GM12875 (cell line): ENCODE results near the gene DGKQ.

ENCODE experiments used
- H3K4me3 ChIP-seq: one replicate; pipeline ENCODE4 v1.5.1; 2011; ENCODE audit warnings: low read depth, low read length, control low read depth
- CTCF ChIP-seq: IDR thresholded peaks from 2 replicates; pipeline ENCODE4 v1.5.1; 2011; ENCODE audit warnings: low read depth, mild to moderate bottlenecking, control low read depth, inconsistent platforms, low read length, moderate library complexity, borderline replicate concordance; ENCODE audit not compliant: insufficient read depth

DGKQ gene

GRCh38 chr4:1018147-1019020, 45.0 kb upstream of the DGKQ start:
- H3K4me3 ChIP-seq = no peak overlapping the region
- no peak for TF ChIP-seq CTCF

- H3K4me3 ChIP-seq = no peak overlapping the region
- no peak for TF ChIP-seq CTCF
These were observed 44.3 kb upstream of the DGKQ start for GRCh38 chr4:1017706-1018105.

GRCh38 chr4:1017211-1017610, 43.8 kb upstream of the DGKQ start:
- no peak for TF ChIP-seq CTCF
- no peak overlapping the region for H3K4me3 ChIP-seq

- no peak for TF ChIP-seq CTCF
- no peak overlapping the region for H3K4me3 ChIP-seq
These were observed 42.4 kb upstream of the DGKQ start for GRCh38 chr4:1015746-1016145.

GRCh38 chr4:1015179-1015578, 41.8 kb upstream of the DGKQ start:
- peak; percentile 18; the same call in 1 of the 2 replicates for TF ChIP-seq CTCF
- no peak overlapping the region for H3K4me3 ChIP-seq

GRCh38 chr4:1014291-1015167, 41.2 kb upstream of the DGKQ start:
- no peak overlapping the region for H3K4me3 ChIP-seq
- TF ChIP-seq CTCF = no peak
